GM12801 (cell line): ENCODE data around the gene ZNF579.

Experiments used
- TF ChIP-seq, protein P1 (sequence below): IDR thresholded peaks from one replicate; pipeline ENCODE4 v1.5.1; 2011; ENCODE audit warnings: control low read depth; ENCODE audit not compliant: insufficient read length; ENCODE audit errors: extremely low read depth

ZNF579 gene

GRCh38 chr19:55542292-55542855 is 38.3 kb downstream of the ZNF579 start:
- TF ChIP-seq, protein P1, sequence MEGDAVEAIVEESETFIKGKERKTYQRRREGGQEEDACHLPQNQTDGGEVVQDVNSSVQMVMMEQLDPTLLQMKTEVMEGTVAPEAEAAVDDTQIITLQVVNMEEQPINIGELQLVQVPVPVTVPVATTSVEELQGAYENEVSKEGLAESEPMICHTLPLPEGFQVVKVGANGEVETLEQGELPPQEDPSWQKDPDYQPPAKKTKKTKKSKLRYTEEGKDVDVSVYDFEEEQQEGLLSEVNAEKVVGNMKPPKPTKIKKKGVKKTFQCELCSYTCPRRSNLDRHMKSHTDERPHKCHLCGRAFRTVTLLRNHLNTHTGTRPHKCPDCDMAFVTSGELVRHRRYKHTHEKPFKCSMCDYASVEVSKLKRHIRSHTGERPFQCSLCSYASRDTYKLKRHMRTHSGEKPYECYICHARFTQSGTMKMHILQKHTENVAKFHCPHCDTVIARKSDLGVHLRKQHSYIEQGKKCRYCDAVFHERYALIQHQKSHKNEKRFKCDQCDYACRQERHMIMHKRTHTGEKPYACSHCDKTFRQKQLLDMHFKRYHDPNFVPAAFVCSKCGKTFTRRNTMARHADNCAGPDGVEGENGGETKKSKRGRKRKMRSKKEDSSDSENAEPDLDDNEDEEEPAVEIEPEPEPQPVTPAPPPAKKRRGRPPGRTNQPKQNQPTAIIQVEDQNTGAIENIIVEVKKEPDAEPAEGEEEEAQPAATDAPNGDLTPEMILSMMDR = no peak

GRCh38 chr19:55541091-55541490 is 39.6 kb downstream of the ZNF579 start:
- TF ChIP-seq, protein P1 = no peak

DNA sequence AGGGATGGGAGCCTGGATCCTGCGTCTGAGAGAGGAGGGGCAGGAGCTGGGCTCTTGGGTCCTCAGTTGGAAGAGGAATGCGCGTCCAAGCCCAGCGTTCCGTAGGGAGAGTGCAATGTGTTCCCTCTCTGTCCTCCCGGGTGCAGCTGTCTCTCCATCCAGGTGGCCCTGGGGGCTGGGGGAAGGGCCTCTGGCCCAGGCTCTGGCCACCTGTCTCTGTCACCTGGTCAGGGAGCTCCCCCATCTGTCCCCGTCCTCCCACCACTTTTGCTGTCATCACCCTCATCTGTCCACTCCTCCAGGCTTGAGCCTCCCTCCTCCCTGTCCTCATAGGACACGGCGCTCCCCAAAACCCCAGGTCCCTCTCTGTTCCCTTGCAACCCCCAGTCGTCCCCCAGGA is 40.0 kb downstream of the ZNF579 start:
- TF ChIP-seq, protein P1 = no peak

GRCh38 chr19:55539090-55539984 is 41.3 kb downstream of the ZNF579 start:
- TF ChIP-seq, protein P1 = no peak

- TF ChIP-seq, protein P1 = no peak
Observed at GRCh38 chr19:55538132-55538531, 42.5 kb downstream of the ZNF579 start.

DNA sequence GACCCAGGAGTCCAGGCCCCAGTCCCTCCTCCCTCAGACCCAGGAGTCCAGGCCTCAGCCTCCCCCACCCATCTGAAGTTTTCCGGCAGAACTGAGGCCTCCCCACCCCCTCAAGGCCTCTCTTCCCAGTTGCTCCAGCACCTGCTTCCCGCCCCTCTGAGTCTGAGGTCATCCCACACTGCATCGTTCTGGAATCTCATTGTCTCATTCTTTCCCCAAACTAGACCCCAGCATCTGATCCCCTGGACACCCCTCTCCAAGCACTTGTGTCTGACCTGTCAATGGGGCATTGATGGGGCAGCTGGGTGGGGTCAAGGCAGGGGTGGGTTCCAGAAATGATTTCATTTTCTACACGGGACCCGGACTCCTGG is 42.9 kb downstream of the ZNF579 start:
- TF ChIP-seq, protein P1 = no peak

DNA sequence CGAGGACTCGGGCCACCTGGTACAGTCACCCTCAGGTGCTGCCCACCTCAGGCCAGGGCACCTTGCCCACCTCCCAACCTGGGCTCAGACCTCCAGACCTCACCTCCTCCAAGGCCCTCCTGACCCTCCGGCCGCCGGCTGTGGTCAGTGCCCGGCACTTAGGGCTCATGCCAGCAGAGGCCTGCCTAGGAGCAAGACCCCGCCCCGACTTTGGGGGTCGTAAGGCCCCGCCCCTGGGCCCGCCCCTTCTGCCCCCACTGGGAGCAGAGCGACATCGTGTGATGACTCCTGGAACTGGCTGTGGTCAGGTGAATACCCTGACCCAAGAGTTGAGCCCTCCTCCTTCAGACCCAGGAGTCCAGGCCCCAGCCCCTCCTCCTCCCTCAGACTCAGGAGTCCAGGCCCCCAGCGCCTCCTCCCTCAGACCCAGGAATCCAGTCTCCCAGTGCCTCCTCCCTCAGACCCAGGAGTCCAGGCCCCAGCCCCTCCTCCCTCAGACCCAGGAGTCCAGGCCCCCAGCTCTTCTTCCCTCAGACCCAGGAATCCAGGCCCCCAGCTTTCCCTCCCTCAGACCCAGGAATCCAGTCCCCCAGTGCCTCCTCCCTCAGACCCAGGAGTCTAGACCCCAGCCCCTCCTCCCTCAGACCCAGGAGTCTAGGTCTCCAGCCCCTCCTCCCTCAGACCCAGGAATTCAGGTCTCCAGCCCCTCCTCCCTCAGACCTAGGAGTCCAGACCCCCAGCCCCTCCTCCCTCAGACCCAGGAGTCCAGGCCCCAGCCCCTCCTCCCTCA is 43.5 kb downstream of the ZNF579 start, which contains the start of gene SBK2:
Gene SBK2 (minus strand): TSS at position 183 of the 790 bp plus-strand sequence. CDS start 839 bp downstream, outside the sequence.
- TF ChIP-seq, protein P1 = no peak
